Neural cell (in vitro differentiated cells): ENCODE results near the gene CFL1. TPM values are rescaled to one million over a fixed set of nuclear protein-coding genes. Genes with fewer than 3 reads are reported as not detected.

Experiments used
- H2AFZ ChIP-seq: fragments of 200-600, 300-800 bp; sonication (generic), shearing (Covaris generic); 2 replicates; pipeline ENCODE4 v1.6.0; 2014; ENCODE audit warnings: low read depth, mild to moderate bottlenecking, antibody characterized with exemption, low read length, moderate library complexity
- H3F3A ChIP-seq: fragments of 200-600 bp; shearing (Covaris generic); 2 replicates; pipeline ENCODE4 v1.6.1; 2016; ENCODE audit warnings: mild to moderate bottlenecking, moderate library complexity, mixed read lengths, antibody characterized with exemption, low read length; ENCODE audit not compliant: insufficient read depth, poor library complexity, severe bottlenecking
- H3K27ac ChIP-seq: fragments of 200-600, 300-800 bp; sonication (generic), shearing (Covaris generic); 2 replicates; pipeline ENCODE4 v1.5.1; 2014; ENCODE audit warnings: mild to moderate bottlenecking, low read length, moderate library complexity
- H3K27me3 ChIP-seq: fragments of 300-800, 200-600 bp; sonication (generic), shearing (Covaris generic); 2 replicates; pipeline ENCODE4 v1.6.0; 2014; ENCODE audit warnings: mild to moderate bottlenecking, low read depth, low read length, moderate library complexity; ENCODE audit not compliant: insufficient read depth
- H3K36me3 ChIP-seq: fragments of 300-800, 200-600 bp; sonication (generic), shearing (Covaris generic); 2 replicates; pipeline ENCODE4 v1.5.1; 2014; ENCODE audit warnings: mild to moderate bottlenecking, antibody characterized with exemption, low read length, moderate library complexity; ENCODE audit not compliant: insufficient read depth
- H3K4me2 ChIP-seq: fragments of 300-800, 200-600 bp; sonication (generic), shearing (Covaris generic); 2 replicates; pipeline ENCODE4 v1.6.0; 2014; ENCODE audit warnings: mild to moderate bottlenecking, low read length
- H3K4me3 ChIP-seq: fragments of 300-800, 200-600 bp; sonication (generic), shearing (Covaris generic); 2 replicates; pipeline ENCODE4 v1.5.1; 2014; ENCODE audit warnings: mild to moderate bottlenecking, low read length, moderate library complexity
- H3K79me2 ChIP-seq: fragments of 200-600 bp; shearing (Covaris generic); replicated peaks from 2 replicates; pipeline ENCODE4 v1.6.0; 2014; ENCODE audit warnings: mild to moderate bottlenecking, low read length, moderate library complexity; ENCODE audit not compliant: insufficient read depth
- H3K9ac ChIP-seq: fragments of 300-800, 200-600 bp; sonication (generic), shearing (Covaris generic); 2 replicates; pipeline ENCODE4 v1.6.1; 2016; ENCODE audit warnings: mild to moderate bottlenecking, low read length, mixed read lengths
- H3K9me2 ChIP-seq: fragments of 200-600 bp; shearing (Covaris generic); 2 replicates; pipeline ENCODE4 v1.6.1; 2016; ENCODE audit warnings: mild to moderate bottlenecking, low read length, mixed read lengths; ENCODE audit not compliant: insufficient read depth
- H3K9me3 ChIP-seq: fragments of 200-600, 300-800 bp; sonication (generic), shearing (Covaris generic); 2 replicates; pipeline ENCODE4 v1.6.1; 2016; ENCODE audit warnings: mild to moderate bottlenecking, mixed run types, low read length, moderate library complexity, mixed read lengths
- H4K20me1 ChIP-seq: fragments of 200-600 bp; shearing (Covaris generic); 2 replicates; pipeline ENCODE4 v1.6.1; 2016; ENCODE audit warnings: mild to moderate bottlenecking, mixed run types; ENCODE audit not compliant: insufficient read depth
- EP300 ChIP-seq: fragments of 450-650 bp; conservative IDR thresholded peaks from 2 replicates; pipeline ENCODE4 v1.6.1; 2014; ENCODE audit warnings: antibody characterized with exemption, mild to moderate bottlenecking, moderate library complexity; ENCODE audit not compliant: poor library complexity, severe bottlenecking
- EZH2 ChIP-seq: fragments of 200-600, 300-800 bp; shearing (Covaris generic), sonication (generic); IDR thresholded peaks from 2 replicates; pipeline ENCODE4 v1.6.1; 2014; ENCODE audit warnings: antibody characterized with exemption, low read length, borderline replicate concordance, mild to moderate bottlenecking; ENCODE audit not compliant: insufficient read depth, poor library complexity, severe bottlenecking
- MXI1 ChIP-seq: fragments of 450-650 bp; conservative IDR thresholded peaks from 2 replicates; pipeline ENCODE4 v1.6.1; 2014; ENCODE audit warnings: antibody characterized with exemption, mild to moderate bottlenecking; ENCODE audit not compliant: poor library complexity, severe bottlenecking
- POLR2AphosphoS5 ChIP-seq: IDR thresholded peaks from 2 replicates; pipeline ENCODE4 v1.6.1; 2012
- RAD21 ChIP-seq: fragments of 450-650 bp; conservative IDR thresholded peaks from 2 replicates; pipeline ENCODE4 v1.6.1; 2014; ENCODE audit warnings: antibody characterized with exemption, mild to moderate bottlenecking, moderate library complexity
- SMC3 ChIP-seq: fragments of 450-650 bp; conservative IDR thresholded peaks from 2 replicates; pipeline ENCODE4 v1.6.1; 2014; ENCODE audit warnings: antibody characterized with exemption, mild to moderate bottlenecking, moderate library complexity; ENCODE audit not compliant: poor library complexity
- TAF1 ChIP-seq: IDR thresholded peaks from 2 replicates; pipeline ENCODE4 v1.6.1; 2012; ENCODE audit warnings: low read depth
- polyA plus RNA-seq: library from polyadenylated mRNA; depleted of rRNA; stranded (reverse); fragments of >200 nt; gene quantifications from 2 replicates; pipeline ENCODE4 v1.2.3, GENCODE V29; 2014
- TF ChIP-seq, protein P1 (sequence below): fragments of 450-650 bp; IDR thresholded peaks from 2 replicates; pipeline ENCODE4 v1.5.1; 2014; ENCODE audit warnings: antibody characterized with exemption, mild to moderate bottlenecking, moderate library complexity; ENCODE audit not compliant: poor library complexity, severe bottlenecking
- TF ChIP-seq, protein P2 (sequence below): IDR thresholded peaks from 2 replicates; pipeline ENCODE4 v1.6.1; 2012; ENCODE audit warnings: borderline replicate concordance

Gene CFL1
- polyA plus RNA-seq, 1 donor from 2014 or later: 1,633 TPM

DNA sequence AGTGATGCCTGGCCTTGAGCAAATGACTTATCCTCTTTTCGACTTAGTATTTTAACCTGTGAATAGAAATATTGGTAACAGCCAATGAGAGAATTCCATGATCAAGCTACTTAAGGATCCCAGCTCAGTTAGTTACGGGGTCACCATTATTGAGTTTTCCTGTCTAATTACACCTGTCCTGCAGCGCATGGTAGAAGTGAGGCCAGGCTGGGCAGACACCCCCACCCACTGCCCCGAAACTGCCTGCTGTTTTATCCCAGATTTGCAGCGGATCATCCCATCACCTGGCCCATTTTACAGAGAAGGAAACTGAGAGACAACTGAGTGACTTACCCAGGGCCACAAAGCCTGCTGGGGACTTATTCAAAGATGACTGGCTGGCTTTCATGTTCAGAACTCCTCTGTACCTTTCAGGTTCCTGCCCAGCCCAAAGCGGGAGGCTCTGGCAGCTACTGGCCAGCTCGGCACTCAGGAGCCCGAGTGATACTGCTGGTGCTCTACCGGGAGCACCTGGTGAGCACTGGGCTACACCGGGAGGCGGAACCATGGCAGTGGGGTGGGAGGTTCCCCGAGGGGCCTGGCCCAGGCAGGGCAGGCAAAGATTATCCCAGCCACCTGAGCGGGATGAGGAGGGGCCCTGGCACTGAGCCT lies 3.7 kb upstream of the CFL1 start:
- Histone ChIP-seq H3K79me2 (peaks cover 24% of the 10 kb centered on the region), H2AFZ (no peak overlapping the region), H3K27me3 (no peaks in the 10 kb centered on the region), H3K9ac (peak overlapping the region; percentile 98), H3K4me2 (peak overlapping the region; percentile 90), H3K9me3 (no peaks in the 10 kb centered on the region), H3F3A (peaks cover 5% of the 10 kb centered on the region), H3K4me3 (peak overlapping the region; percentile 100), H4K20me1 (peaks cover 8% of the 10 kb centered on the region), H3K36me3 (no peaks in the 10 kb centered on the region), H3K27ac (peak overlapping the region; percentile 100), H3K9me2 (no peaks in the 10 kb centered on the region)
- no peak for TF ChIP-seq MXI1
- TF ChIP-seq, protein P1, sequence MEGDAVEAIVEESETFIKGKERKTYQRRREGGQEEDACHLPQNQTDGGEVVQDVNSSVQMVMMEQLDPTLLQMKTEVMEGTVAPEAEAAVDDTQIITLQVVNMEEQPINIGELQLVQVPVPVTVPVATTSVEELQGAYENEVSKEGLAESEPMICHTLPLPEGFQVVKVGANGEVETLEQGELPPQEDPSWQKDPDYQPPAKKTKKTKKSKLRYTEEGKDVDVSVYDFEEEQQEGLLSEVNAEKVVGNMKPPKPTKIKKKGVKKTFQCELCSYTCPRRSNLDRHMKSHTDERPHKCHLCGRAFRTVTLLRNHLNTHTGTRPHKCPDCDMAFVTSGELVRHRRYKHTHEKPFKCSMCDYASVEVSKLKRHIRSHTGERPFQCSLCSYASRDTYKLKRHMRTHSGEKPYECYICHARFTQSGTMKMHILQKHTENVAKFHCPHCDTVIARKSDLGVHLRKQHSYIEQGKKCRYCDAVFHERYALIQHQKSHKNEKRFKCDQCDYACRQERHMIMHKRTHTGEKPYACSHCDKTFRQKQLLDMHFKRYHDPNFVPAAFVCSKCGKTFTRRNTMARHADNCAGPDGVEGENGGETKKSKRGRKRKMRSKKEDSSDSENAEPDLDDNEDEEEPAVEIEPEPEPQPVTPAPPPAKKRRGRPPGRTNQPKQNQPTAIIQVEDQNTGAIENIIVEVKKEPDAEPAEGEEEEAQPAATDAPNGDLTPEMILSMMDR: no peak
- no peak for TF ChIP-seq POLR2AphosphoS5
- TF ChIP-seq TAF1: no peak
- TF ChIP-seq, protein P2, sequence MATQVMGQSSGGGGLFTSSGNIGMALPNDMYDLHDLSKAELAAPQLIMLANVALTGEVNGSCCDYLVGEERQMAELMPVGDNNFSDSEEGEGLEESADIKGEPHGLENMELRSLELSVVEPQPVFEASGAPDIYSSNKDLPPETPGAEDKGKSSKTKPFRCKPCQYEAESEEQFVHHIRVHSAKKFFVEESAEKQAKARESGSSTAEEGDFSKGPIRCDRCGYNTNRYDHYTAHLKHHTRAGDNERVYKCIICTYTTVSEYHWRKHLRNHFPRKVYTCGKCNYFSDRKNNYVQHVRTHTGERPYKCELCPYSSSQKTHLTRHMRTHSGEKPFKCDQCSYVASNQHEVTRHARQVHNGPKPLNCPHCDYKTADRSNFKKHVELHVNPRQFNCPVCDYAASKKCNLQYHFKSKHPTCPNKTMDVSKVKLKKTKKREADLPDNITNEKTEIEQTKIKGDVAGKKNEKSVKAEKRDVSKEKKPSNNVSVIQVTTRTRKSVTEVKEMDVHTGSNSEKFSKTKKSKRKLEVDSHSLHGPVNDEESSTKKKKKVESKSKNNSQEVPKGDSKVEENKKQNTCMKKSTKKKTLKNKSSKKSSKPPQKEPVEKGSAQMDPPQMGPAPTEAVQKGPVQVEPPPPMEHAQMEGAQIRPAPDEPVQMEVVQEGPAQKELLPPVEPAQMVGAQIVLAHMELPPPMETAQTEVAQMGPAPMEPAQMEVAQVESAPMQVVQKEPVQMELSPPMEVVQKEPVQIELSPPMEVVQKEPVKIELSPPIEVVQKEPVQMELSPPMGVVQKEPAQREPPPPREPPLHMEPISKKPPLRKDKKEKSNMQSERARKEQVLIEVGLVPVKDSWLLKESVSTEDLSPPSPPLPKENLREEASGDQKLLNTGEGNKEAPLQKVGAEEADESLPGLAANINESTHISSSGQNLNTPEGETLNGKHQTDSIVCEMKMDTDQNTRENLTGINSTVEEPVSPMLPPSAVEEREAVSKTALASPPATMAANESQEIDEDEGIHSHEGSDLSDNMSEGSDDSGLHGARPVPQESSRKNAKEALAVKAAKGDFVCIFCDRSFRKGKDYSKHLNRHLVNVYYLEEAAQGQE: no peak
- TF ChIP-seq EP300: no peak
- TF ChIP-seq RAD21: no peak
- no peak for TF ChIP-seq EZH2
- no peak for TF ChIP-seq SMC3

DNA sequence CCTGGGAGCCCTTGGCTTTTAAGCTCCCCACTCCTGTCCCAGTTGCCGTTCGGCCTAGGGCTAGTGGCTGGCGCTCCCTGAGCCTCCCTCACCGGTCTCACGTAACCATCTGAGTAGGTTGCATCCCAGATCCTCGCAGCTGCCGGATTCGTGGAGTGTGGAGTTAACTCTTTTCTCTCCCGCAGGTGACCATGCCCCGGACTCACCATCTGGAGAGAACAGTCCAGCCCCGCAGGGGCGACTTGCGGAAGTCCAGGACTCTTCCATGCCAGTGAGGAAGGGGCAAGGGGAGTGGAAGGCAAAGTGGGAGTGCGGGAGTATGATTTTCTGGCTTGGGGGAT lies 3.2 kb upstream of the CFL1 start:
- Histone ChIP-seq H3K9me3 (no peaks in the 10 kb centered on the region), H3K27me3 (no peaks in the 10 kb centered on the region), H3K4me2 (peak overlapping the region; percentile 90), H3F3A (peaks cover 5% of the 10 kb centered on the region), H4K20me1 (peaks cover 13% of the 10 kb centered on the region), H3K27ac (peak overlapping the region; percentile 100), H3K4me3 (peak overlapping the region; percentile 100), H3K79me2 (peaks cover 29% of the 10 kb centered on the region), H3K9me2 (no peaks in the 10 kb centered on the region), H2AFZ (peak overlapping the region; percentile 40), H3K9ac (peak overlapping the region; percentile 98), H3K36me3 (no peaks in the 10 kb centered on the region)
- TF ChIP-seq, protein P2: no peak
- TF ChIP-seq TAF1 (no peak), SMC3 (no peak), RAD21 (no peak), EP300 (no peak)
- TF ChIP-seq, protein P1: no peak
